HG03135 (cell line): ENCODE measurements around the gene FSD1.
"Not testable (repeated sequence)": the region's sequence is repeated elsewhere in the genome, so short reads cannot be mapped to it uniquely, and the experiment has no call there.

ENCODE experiments used
- ATAC-seq: cut with Tn5 transposase; IDR thresholded peaks from one replicate; pipeline ENCODE4 v1.9.1; 2021; ENCODE audit warnings: mild to moderate bottlenecking, moderate library complexity; ENCODE audit not compliant: unreplicated experiment

FSD1 gene

DNA sequence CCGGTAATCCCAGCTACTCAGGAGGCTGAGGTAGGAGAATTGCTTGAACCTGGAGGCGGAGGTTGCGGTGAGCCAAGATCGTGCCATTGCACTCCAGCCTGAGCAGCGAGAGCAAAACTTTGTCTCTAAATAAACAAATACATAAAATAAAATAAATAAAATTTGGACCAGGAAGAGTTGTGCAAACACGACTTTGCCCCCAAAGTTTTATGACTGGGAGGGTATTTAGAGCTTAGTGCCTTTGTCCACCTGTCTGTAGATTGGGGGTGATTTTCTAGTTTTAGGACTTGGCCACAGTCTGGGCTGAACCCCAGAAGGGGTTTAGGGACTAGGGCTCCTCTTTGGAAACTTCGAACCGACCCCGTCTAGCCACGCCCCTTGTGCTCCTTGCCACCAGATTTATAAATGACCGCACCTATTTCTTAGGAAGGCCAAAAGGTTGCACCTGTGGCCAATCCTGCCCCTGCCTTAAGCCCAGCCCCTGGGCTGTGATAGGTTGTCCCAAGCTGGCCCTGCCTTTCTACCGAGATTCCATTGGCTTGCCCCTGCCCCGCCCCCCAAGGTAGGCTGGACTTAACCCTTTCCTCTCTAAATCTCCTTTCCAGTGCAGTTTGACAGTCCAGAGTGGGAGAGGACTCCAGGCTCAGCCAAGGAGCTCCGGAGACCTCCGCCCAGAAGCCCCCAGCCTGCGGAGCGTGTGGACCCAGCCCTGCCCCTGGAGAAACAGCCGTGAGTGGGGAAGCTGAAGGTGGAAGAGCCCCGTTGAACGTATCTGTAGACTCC, 20.0 kb upstream of the FSD1 start:
- ATAC-seq = no peak

DNA sequence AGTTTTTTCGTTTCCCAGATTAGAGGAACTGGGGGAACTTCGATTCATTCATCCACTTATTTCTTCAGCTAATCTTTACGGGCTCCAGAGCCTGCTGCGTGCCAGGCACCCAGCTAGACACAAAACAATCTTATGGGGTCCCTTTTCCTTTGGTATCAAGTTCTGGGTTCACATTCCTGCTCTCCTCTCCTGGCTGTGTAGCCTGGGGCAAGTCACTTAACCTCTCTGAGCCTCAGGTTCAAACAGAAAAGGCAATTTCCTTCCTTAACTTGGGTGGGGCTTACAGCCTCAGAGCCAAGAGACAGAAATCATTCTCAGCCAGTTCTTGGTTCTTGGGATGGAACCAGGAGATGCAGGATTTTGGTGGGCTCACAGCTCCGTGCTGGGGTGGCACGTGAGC, 19.4 kb upstream of the FSD1 start:
- ATAC-seq = no peak

DNA sequence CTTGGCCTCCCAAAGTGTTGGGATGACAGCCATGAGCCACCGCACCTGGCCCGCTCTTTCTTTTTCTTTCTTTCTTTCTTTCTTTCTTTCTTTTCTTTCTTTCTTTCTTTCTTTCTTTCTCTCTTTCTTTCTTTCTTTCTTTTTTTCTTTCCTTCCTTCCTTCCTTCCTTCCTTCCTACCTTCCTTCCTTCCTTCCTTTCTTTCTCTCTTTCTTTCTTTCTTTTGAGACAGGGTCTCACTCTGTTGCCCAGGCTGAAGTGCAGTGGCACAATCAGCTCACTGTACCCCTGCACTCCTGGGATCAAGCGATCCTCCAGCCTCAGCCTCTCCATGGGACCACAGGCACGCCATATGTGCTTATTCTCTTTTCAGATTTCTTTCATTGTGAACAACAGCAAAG, 18.3 kb upstream of the FSD1 start:
- ATAC-seq = not testable (repeated sequence)

DNA sequence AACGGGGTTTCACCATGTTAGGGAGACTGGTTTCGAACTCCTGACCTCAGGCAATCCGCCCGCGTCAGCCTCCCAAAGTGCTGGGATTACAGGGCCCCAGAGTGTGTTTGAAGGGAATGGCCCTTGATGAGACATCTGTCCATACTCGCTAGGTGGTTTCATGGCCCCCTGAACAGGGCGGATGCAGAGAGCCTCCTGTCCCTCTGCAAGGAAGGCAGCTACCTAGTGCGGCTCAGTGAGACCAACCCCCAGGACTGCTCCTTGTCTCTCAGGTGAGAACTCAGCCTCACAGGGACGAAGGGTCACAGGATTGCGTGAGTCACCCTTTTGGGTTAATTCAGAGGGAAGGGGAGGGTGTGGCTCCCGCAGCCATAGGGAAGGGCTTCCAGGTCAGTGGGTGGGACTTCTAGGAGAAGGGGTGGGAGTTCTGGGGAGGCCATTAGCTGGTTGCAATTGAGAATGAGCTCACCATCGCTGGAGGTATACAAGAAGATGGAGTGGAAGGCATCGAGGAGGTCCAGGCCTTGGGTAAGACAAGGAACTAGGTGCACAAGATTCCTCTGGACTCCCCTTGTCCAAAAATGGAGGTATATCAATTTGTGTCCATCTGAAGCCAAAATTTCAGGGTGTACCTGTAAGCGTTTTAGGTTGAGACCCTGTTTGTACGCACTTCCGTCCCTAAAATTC, 16.2 kb upstream of the FSD1 start:
- no peak for ATAC-seq

DNA sequence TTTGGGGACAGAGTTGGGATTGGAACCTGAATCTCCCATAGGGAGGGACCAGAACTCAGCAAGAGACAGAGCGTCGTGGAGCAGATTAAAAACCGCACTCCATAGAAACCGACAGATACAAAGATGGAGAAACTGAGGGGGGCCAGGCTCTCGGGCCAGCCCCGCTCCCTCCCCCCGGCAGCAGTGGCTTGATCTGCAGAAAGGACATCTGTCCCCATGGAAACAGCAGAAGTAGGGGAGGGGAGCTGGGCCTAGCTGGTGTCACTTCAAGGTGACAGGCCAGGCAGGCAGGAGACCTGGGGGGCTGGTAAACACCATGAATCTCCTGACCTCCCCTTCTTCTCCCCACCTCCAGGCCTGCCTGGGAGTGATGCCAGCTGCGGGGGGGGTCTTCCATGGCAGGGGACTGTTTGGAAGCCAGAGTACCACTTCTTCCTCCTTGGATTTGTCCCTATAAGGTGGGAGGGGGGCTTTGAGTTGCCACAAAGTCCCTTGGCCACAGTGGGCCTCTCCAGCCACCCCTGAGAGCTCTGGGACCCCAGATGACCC, 13.1 kb upstream of the FSD1 start:
- no peak for ATAC-seq

DNA sequence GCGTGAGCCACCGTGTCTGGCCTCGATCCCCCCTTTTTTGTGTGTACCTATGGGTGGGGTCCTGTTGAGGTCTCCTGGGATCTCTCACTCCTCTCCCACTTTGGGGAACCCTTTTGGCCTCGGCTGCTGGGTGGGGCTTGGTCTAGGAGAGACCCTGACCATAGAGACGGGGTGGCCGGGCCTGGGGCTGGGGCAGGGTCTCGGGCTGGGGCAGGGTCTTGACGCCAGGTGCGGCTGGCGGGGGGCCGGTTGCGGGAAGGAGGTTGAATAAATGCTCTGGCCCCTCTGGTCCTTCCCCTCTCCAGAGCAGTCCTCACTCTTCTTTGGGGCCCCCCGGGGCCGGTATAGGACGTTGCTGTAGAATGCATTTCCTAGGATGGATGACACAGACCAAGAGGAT, 11.9 kb upstream of the FSD1 start:
- ATAC-seq = no peak

DNA sequence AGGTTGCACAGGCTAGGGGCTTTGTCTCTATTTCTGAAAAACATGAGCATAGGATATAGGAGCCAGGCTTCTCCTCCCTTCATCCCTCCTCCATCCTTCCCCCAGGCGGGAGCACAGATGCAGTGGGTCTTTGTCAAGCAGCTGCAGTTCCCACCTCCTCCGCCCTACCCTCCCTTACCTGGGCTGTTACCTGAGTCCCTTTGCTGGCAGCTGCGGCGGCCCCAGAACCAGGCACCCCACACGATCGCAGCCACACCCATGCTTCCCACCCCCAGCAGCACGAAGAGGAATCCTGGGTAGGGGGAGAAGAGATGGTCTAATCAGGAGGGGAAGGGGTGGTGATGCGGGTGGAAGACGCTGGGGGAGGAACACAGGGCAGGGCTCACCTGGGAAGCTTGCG, 10.0 kb upstream of the FSD1 start:
- ATAC-seq = no peak

DNA sequence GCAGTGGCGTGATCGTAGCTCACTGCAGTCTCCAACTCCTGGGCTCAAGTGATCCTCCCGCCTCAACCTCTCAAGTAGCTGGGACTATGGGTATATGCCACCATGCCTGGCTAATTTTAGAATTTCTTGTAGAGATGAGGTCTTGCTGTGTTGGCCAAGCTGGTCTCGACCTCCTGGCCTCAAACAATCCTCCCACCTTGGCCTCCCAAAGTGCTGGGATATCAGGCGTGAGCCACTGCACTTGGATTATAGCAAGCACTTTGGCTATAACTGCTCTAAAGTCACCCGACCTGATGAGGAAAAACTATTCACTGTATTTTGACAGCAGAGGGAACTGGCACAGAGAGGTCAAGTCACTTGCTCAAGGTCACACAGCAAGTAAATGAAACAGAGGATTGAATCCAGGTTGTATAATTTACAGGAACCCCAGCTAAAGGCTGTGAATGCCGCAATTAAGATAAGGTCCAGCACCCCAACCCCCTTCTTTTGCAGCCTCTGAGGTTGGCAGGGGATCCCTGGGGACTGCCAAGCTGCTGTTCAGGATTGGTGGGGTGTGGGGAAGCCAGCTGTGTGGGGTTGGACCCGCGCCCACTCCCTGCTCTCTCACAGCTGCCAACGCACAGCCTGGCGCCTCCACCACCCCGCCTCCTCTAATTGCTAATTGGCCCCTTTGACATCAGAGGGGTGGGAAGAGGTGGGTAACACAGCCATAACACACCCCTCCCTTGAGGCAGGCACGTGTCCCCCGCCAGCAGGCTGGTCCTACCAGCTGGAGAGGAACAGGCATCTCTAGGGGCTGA, 8.2 kb upstream of the FSD1 start:
- ATAC-seq = no peak

DNA sequence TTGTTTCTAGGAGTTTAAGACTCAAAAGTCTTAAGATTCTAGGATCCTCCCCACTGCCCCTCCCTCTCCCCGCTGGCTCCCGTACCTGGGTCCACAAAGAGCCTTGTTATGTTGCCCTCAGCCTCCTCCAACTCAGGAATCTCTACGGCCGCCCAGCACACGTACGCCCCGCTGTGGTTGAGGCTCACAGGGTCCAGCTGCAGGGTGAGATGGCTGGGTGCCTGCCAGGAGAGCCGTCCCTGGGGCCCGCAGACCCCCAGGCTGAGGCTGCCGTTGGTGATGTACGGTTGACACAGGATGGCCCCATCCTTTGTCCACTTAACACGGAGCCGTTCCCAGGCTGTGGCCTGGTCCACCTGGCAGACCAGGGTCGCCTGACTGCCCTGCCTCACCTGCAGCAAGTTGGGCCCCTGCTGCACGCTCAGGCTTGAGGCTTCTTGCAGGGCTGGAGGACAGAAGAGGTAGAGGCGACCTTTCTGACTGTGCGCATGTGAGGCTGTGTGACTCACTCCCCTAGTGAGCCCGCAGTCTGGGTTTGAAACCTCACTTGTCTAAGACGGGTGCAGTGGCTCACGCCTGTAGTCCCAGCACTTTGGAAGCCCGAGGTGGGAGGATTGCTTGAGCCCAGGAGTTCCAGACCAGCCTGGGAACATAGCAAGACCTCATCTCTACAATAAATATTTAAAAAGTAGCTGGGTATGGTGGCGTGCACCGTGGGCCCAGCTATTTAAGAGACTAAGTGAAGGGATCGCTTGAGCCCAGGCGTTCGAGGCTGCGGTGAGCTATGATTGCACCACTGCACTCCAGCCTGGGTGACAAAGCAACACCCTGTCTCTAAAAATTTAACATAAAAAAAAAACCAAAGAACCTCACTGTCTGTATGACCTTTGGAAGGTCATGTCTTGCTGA, 6.2 kb upstream of the FSD1 start:
- ATAC-seq = no peak

DNA sequence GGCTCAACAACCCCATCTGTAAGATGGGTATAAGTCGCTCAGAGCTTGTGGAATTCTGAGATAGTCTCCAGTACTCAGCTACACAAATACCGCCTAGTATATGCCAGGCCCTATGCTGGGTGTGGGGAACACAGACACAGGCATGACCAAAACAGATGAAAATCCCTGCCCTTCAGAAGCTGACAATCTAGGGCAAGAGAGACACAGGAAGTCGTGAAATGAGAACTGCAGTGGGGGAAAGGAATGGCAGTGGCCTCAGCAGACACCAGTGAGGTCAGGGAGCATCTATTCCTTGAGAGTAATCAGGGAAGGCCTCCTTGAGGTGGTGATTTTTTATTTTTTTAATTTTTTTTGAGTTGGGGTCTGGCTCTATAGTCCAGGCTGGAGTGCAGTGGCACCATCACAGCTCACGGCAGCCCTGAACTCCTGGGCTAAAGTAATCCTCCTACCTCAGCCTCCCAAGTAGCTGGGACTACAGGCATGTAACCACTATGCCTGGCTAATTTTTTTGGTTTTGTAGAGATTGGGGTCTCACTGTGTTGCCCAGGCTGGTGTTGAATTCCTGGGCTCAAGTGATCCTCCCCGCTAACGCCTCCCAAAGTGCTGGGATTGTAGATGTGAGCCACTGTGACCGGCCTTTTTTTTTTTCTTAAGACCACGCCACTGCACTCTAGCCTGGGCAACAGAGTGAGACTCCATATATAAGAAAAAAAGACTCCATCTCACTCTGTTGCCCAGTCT, 5.4 kb upstream of the FSD1 start:
- ATAC-seq = no peak

DNA sequence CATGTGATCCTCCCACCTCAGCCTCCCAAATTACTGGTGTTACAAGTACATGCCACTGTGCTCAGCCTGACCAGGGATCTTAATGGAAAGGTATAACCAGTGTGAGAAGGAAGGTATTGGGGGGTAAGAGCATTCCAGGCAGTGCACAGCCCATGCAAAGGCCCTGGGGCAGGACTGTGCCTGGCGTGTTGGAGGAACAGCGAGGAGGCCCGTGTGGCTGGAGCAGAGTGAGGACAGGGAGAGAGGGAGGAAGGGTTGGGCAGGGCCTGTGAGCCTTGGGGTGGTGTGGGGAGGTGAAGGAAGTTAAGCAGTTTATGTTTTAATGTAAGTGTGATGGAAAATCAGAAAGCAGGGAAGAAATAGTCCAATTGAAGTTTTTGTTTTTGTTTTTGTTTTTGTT, 3.8 kb upstream of the FSD1 start:
- ATAC-seq = no peak

DNA sequence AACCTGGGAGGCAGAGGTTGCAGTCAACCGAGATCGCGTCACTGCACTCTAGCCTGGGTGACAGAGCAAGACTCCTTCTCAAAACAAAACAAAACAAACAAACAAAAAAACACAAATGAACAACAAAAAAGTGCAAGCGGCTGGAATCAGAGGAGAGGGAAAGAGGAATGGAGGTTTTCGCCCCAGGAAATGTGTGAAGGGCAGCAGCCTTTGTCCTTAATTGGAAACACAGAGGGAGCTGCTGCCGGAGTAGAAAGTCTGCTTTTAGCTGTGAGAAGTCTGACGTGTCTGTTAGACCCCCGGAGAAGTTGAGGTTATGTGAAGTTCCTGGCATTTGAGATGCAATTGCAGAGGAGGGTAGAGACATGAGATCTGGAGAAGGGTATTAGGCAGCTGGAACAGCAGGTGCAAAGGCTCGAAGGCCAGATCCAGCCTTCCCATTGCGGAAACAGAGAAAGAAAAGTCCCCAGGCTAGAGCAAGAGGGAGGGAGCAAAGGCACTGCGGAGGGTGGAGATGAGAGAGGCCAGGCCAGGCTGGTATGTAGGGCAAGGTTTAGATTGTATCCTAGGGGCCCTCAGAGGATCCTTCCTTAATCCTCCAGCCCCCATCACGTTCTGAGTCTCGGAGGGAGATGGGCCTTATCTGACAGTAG, 2.7 kb upstream of the FSD1 start:
- no peak for ATAC-seq

DNA sequence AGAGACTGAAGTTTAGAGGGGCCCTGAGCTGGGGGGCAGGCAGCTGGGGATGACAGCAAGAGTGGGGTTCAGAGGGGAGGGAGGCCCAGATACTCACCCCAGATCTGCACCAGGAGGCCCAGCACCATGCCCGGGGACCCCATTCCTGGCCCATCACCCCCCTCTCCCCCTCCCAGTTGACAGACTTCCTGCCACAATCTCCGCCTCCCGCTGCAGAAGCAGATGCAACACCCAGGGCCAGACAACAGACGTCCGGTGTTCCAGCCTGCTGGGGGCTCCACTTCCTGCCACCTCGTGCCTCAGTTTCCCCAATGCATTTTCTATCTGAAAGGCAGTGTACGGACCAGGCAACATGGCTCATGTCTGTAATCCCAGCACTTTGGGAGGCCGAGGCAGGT, 2.2 kb upstream of the FSD1 start, which contains the start of gene TMIGD2:
Gene TMIGD2, minus strand, starts transcription at position 147 of the 398 bp plus-strand sequence. Its CDS starts 4 bp downstream, at position 143.
- no peak for ATAC-seq

DNA sequence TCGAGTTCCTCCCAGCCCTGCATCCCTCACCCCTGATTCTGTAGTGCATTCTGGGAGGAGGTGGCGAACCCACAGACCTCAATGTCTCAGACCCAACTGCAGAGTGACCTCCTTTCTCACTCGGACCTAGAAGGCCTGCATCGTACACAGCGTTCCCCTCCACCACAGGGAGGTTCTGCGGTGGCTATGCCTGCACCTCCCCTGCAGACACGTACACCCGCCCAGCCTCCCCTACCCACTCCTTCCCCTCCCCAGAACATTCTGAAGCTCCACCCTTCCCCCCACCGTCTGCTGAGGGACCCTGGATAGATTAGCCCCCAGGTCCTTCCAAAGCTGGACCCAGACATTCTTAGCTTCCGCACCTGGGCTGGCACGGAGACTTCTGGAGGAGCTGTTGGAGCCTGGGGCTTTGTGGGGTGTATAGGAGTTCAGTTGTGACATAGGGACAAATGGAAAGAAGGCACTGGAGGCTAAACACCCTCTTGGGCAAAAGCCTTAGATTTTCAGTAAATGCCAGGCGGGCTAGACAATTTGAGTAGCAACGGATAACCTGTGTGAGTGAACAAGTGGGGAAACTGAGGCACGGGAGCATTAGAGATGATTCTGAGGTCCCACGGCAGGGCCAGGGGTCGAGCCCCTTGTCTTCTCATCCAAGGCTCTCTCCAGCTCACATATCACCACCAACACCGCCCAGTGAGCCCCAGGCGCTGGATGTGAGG, 420 bp upstream of the FSD1 start:
- no peak for ATAC-seq

DNA sequence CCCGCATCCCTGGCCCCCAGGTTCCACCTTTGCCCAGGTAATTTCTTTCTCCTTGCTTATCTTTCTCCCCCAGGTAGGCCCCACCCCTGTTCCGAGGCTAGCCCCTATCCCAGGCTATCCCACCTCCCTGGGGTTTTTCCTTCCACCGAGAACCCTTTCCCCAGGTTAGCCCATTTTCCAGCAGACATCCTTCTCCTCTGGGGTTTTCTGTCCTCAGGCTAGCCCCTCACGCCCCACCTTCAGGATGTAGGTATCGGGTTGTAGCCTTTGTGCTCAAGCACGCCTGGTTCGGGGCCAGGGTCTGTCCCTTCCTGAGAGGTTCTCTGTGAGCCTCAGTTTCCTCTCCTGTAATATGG, 837 bp downstream of the FSD1 start:
- ATAC-seq = no peak

DNA sequence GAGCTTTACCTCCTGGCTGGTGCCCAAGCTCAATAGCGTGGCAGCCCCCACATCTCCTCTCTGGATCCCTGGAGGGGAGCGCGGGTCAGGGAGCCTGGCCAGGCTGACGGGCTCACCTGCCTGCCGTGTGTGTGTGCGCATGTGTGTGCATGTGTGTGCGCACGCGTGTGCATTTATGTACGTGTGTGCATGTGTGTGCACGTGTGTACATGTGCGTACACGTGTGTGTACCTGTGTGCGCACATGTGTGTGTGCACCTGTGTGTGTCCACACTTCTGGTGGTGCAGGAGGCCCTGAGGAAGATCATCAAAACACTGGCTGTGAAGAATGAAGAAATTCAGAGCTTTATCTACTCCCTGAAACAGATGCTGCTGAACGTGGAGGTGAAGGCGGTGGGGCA, 1.3 kb downstream of the FSD1 start:
- ATAC-seq = no peak

DNA sequence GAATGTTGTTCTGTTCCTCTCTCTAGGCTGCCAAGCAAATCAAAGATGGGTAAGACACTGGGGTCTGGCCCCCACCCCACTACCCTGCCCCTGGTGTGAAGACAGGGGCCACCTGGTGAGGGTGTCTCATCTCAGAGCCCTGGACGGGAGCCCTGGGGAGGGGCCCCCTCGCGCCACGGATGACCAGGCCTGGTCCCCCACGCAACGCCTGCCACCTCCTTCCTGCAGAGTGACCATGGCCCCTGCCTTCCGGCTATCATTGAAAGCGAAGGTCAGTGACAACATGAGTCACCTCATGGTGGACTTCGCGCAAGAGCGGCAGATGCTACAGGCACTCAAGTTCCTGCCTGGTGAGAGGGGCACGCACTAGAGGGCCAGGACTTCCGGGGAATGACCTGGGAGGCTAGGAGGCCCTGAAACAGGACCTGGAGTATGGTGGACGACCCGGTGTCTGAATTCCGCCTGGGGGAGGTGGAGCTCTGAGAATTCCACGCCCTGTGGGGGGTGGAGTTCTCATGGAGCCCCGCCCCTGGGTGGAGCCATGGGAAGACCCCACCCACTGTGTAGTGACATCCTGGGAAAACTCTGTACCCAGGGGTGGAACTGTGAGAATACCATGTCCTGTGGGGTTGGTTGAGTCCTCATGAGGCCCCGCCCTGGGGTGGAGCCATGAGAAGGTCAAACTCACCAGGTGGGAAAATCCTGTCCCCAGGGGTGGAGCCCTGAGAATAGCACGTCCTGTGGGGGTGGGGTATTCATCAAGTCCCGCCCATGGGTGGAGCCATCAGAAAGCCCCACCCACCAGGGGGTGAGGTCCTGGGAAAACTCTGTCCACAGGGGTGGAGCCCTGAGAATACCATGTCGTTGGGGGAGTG, 6.1 kb downstream of the FSD1 start:
- ATAC-seq = no peak
